IPS DF 4.7 (cell line): ENCODE results near the gene HSD17B3.
"Not testable (repeated sequence)": the region's sequence is repeated elsewhere in the genome, so short reads cannot be mapped to it uniquely, and the experiment has no call there.

Source experiments
- DNase-seq: peaks from one replicate; pipeline ENCODE4 v3.0.0-alpha.2; 2013; ENCODE audit warnings: low spot score; ENCODE audit errors: extremely low read depth

Gene HSD17B3

GRCh38 chr9:96195541-96195940, 106.4 kb downstream of the HSD17B3 start:
- no peak for DNase-seq

- no peak for DNase-seq
Observed at GRCh38 chr9:96193236-96193755, 108.7 kb downstream of the HSD17B3 start.

GRCh38 chr9:96192710-96193109, 109.3 kb downstream of the HSD17B3 start:
- no peak for DNase-seq

- no peak for DNase-seq
Observed at GRCh38 chr9:96189995-96190394, 112.0 kb downstream of the HSD17B3 start.

GRCh38 chr9:96189581-96189980, 112.4 kb downstream of the HSD17B3 start:
- not testable (repeated sequence) for DNase-seq

- DNase-seq, result no peak
Observed at GRCh38 chr9:96188571-96188970, 113.4 kb downstream of the HSD17B3 start.

GRCh38 chr9:96187151-96187555, 114.8 kb downstream of the HSD17B3 start:
- no peak for DNase-seq

GRCh38 chr9:96186591-96187011, 115.4 kb downstream of the HSD17B3 start:
- no peak for DNase-seq

GRCh38 chr9:96185518-96186156, 116.3 kb downstream of the HSD17B3 start:
- DNase-seq, result no peak
